Effector CD8-positive, alpha-beta T cell (primary cell): ENCODE data around the gene MRGPRE.

Experiments used
- DNase-seq: peaks from one replicate; lab custom pipeline; 2025; lab: John Stamatoyannopoulos, UW

The MRGPRE gene

DNA sequence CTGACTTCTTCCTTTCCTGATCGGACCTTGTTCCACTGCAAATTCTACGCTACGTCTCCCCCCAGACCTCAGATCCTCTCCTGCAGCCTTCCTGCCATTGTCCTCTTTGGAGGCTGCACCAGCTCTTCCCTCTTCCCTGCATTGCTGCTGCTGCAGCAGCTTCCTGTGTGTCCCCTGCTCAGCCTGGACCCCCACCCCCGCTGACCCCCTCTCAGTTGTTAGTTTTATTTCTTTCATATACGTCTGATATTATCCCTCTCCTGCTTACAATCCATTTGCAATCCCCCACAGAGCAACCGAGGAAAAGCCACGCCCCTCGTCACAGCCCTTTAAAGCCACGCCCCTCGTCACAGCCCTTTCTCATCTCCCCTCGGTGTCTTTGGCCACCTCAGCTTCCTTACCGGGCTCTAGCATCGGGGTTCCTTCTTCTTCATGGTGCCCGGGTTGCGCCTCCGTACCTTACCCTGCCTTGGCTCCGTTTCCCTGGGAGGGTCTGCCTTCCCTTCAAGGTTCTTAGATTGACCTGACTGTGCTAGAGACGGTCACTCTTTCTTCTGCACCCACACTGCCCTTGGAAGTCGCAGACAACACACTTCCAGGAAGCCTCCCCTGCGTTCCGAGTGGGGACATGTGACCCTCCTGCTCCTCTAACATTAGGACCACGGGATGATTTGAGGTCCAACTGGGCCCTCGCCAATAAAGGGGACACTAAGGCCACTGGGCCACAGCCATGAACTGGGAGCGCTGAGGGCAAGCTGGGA lies 18.4 kb downstream of the MRGPRE start:
- DNase-seq, result no peak

GRCh38 chr11:3208272-3208671 lies 23.9 kb downstream of the MRGPRE start:
- DNase-seq, result no peak

- DNase-seq, result no peak
Measured at GRCh38 chr11:3207526-3208189, 24.6 kb downstream of the MRGPRE start.

GRCh38 chr11:3206922-3207204 lies 25.4 kb downstream of the MRGPRE start:
- no peak for DNase-seq

GRCh38 chr11:3206156-3206921 lies 25.9 kb downstream of the MRGPRE start:
- no peak for DNase-seq

GRCh38 chr11:3205261-3206155 lies 26.7 kb downstream of the MRGPRE start:
- no peak for DNase-seq

DNA sequence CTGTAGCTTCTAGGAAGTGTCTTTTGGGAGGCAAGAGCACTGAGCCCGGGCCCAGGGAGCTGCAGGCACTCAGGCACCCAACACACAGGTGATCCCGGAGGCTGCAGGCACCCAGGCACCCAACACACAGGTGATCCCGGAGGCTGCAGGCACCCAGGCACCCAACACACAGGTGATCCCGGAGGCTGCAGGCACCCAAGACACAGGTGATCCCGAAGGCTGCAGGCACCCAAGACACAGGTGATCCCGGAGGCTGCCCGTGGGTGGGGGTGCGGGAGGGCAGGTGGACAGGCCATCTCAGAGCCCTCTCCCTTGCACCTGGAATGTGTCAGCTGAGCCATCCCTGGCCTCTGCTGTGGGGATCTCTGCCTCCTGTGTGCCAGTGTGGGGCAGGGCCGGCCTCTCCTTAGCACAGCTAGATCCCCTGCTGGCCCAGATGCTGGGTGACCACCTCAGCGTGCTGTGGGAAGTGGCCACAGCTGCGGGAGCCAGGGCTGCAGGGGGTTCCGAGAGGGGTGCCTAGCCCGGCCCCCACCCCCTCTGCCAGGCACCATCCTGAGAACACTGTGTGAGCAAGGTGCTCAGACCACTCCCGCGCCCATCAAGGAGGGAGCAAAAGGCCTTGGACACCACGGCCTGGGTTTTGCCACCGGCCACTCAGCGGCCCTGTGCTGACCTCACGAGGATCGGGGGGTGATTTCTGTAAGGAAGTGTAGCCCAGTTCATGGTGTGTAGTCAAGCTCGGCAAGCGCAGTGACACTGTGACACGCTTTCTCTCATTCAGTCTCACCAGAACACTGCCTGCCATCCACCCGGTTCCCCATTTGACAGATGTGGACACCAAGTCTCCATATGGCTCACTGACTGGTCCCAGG lies 27.8 kb downstream of the MRGPRE start:
- no peak for DNase-seq

GRCh38 chr11:3203221-3204043 lies 28.8 kb downstream of the MRGPRE start:
- DNase-seq, result no peak

DNA sequence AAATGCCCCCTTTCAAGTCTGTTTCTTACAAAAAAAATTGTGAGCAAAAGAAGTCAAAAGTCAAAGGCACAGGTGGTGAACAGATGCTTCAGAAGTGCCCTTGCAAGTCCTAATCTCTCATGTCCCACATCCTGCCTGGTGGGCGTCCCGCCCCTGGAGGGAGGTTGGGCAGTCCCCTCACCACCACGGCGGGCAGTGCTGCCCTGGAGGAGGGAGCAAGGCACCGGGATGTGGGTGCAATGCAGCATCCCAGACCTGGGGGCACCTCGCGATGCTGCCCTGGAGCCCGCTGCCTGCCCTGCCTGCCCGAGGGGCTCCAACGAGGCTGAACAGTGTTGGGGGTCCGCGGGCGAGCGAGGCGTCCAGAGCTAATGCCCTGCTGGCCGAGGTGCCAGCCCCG lies 29.5 kb downstream of the MRGPRE start:
- DNase-seq, result no peak

- DNase-seq, result no peak
Measured at GRCh38 chr11:3202305-3202704, 29.9 kb downstream of the MRGPRE start.

GRCh38 chr11:3201677-3202181 lies 30.5 kb downstream of the MRGPRE start:
- DNase-seq, result no peak

DNA sequence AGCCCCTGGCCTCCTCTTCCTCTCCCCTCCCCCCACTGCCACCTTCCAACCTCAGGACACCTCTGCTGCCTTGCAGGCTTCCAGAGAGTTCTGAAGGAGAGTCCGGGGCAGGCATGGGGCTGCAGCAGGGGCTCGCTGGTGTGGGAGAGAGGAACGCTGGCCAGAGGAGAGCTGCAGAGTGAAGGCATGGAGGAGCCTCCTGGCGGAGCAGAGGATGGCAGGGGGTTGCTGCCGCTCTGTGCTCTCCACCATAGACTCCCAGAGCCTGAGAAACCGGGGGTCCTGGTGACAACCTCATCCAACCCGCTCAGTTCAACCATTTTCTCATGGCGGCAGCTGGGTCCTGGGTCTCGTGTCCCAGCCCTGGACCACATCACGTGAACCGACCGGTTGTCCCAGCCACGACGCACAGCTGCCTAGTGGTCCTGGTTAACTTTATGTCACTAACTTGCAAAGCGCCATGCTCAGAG lies 31.1 kb downstream of the MRGPRE start:
- no peak for DNase-seq

- DNase-seq, result no peak
Measured at GRCh38 chr11:3200388-3201111, 31.7 kb downstream of the MRGPRE start.

GRCh38 chr11:3199537-3200295 lies 32.5 kb downstream of the MRGPRE start:
- no peak for DNase-seq

GRCh38 chr11:3198815-3199214 lies 33.4 kb downstream of the MRGPRE start:
- no peak for DNase-seq

DNA sequence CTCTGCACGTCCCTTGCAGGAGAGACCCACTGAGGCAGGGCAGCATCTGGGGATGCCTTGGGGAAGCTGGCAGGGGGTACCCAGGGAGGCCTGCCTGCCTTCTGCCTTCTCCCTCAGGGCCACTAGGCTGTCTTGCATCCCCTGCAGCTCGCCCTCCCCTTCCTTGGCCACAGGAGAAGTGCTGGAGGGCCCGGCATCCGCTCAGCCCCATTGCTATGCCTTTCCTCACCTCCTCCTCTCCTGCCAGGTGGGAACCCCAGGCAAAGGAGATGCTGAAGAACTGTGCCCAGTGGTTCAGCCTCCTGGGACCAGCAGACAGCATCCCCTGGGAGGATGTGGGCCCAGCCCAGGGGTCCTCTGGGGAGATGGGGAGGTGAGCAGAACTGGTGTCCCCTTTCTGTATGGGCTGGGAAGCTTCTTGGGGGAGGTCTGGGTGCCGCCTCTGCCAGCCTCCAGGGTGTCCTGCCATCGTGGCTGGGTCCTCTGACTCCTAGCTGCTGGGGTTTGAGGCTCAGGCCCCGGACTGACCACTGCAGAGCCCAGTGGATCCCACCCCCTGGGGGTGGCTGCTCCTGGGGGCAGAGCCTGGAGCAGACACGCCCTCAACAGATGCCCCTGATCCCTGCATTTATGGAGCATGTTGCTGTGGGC lies 34.2 kb downstream of the MRGPRE start:
- no peak for DNase-seq

- DNase-seq, result no peak
Measured at GRCh38 chr11:3197044-3197695, 35.0 kb downstream of the MRGPRE start.
